GM18868 (cell line): ENCODE measurements around the gene CFAP99.
A peak's percentile ranks its signal among the peaks of the same experiment; 100 is the strongest.

Experiments used
- ATAC-seq: cut with Tn5 transposase; IDR thresholded peaks from one replicate; pipeline ENCODE4 v1.9.1; 2021; ENCODE audit warnings: mild to moderate bottlenecking, moderate library complexity; ENCODE audit not compliant: unreplicated experiment

Gene CFAP99

DNA sequence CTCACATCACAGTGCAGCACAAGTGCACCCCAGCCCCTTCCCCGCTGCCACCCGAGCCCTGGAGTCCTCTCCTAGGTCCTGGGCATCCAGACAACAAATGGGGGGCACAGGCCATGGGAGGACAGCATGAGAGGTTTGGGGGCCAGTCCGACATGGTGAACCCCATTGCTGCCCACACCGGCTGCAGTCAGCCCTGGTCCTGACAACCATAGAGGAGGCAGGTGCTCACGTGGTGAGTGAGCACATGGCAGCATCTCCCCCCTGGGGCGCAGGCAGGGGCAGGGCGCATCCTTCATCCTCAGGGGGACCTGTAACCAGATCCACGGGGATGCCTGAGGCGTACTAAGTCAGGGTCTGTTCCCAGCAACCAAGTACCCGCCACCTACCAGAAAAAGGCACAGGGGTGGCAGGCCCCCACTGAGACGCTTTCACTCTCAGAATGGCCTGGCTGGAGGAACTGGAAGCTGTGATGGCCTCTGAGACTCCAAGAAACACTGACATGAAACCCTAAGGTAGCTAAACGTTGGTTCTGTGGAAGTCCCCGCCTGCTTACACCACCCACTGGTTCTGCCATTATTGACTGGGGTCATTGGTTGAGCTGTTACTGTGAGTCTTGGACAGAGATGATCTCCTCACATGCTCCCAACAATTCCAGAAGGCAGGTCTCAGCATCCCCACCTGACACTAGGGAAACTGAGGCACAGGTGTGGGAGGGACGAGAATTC, 6.8 kb upstream of the CFAP99 start:
- ATAC-seq = peak; percentile 37

DNA sequence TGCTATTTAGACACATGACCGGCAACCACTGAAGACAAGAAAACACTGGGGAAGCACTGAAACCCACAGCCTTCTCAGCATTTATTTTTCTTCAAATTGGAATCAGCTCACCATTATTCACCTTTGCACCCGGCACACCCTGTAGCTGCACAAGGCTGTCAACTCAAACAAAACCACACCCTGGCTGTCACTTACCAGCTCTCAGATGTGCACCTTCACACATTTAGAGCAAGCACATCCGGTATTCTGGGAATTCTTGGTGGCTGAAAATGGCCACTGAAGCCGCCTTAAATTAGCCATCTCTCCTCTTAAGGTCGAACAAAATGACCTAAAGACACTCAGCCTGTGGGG, 6.2 kb upstream of the CFAP99 start:
- peak; percentile 38 for ATAC-seq

DNA sequence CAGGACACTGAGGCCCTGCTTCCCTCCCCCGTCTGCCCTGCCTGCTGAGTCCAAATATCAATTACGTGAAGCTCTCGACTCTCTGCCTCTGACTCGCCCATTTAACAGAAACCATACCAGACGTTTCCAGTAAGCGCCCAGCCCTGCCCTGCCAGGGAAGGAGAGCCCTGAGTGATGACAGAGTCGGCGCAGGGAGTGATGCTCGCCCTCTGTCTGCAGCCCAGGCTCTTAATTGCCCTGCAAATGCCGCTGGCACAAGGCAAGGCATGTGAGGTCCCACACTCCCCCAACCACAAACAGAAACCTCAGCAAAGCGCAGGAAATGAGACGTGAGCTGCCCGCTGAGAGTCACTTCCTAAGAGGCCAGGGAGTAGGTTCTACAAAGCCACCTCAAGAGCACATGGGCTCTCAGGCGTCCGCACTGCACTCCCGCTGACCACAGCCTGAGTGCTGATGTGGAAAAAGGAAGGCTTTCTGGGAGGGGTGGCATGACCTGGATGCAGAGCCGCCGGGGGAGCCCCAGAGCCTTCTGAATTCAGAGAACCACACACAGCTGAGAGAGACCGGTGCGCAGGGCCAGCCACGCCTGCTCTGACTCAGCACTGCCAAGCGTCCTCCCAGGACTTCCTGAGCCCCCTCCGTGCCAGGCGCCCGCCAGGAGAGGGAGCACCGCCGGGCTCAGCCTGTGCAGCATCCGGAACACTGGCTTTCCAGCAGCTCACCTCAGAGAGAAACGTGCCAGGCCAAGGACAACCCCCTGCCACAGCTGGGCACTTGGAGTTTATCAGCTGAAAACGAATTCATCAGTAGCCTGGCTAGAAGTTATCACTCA, 5.7 kb upstream of the CFAP99 start:
- ATAC-seq = peak; percentile 52

DNA sequence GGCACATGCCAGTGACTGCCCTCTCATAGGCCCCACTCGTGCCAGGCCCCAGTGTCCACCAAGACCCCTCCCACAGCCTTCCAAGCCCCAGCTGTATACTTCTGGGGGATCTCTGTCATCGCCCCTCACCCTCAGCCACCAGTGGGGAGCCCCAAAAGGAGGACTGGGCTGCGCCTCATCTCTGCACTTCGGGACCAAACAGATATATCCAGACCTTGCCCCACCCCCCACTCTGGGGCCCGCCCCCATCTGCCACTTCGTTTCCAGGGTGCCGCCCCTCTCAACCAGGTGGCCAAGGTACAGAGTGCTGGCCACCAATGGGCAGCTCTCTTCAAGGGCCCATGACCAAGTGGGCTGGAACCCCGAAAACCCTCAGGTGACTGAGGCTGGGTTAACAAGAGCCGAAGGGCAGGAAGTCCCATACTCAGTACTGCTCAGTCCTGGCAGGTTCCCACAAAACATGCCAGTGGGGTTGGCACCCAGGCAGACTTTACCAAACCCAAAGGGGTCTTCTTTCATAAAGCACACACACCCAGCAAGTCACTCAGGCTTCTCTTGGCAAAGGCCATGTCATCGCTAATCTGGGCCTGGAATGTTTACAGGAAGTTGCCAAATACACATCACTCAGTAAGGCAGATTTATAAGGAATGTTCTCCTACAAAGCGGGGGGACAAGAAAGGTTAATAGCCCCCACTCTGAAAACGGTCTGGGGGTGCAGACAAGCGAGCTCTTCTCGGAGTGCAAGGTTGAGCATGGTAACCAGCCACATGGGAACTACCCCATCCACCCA, 4.7 kb upstream of the CFAP99 start:
- ATAC-seq = no peak

DNA sequence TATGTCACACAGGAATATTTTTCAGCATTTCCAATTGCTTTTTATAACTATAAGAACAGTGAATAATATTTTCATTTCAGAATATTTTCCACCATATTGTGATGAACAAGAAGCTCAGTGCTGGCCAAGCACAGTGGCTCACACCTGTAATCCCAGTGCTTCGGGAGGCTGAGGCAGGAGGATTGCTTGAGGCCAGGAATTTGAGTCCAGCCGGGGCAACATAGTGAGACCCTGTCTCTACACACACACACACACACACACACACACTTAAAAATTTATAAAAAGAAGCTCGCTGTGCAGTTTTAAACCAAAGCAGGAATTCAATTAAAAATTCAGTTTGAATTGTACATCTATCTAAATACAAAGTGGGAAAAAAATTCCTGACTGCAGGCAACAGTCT, 3.5 kb upstream of the CFAP99 start:
- ATAC-seq = no peak

DNA sequence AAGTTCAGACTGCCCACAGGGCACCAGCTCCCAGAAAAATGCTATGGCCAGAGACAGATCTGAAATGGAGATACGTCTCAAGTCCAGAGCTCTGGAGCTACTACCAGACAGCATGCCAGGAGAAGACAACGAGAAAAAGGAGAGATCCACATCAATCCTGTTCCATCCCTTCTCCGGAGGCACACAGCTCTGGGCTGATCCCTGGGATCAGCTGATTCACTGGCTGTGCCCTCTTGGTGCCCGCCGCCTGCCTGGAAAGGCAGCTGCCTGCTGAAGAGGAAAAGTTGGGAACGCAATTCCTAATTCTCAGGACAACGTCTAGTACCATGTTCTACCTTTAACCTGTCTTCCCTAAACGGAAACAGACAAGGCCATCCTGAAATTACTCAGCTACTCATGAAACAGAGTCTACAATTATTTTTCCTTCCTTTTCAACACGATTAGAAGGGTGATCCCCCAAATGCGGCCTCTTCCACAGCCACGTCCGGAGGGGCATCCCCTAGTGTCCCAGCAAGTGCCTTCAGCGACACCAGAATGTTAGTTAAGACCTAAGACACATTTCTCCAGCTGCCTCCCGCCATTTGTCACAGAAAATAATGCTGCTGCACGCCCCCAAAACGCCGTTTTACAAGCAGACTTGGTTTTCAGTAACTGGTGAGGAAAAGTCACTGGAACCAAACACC, 2.7 kb upstream of the CFAP99 start:
- ATAC-seq = no peak

DNA sequence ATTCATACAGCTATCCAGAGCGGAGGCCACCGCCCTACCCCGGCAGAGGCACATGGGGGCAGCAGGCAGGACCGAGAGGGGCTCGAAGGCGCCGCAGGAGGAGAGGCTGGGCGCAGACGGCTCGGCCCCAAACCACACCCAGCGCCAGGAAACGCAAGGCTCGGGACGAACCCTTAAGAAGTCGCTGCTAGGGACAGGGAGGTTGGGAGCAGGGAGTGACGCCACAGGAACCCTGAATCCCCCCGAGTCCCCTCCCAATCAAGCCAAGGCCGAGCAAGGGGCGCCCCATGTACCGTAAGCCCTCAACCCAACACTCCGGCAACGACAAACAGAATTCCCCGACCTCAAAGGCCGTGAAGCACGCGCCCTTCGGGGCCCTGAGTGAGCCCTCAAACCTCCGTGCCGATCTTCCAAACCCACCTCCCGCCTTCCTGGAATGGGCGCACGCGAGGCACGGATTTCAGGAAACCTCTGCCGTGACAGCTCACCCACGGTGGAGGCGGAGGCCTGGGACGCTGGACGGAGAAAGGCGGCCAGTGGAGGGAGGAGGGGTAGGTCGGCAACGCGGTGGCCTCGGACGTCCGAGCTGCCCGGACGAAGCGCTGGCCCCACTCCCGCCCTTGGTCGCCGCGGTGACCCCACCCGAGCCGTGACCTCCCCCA, 2.1 kb upstream of the CFAP99 start:
- no peak for ATAC-seq

DNA sequence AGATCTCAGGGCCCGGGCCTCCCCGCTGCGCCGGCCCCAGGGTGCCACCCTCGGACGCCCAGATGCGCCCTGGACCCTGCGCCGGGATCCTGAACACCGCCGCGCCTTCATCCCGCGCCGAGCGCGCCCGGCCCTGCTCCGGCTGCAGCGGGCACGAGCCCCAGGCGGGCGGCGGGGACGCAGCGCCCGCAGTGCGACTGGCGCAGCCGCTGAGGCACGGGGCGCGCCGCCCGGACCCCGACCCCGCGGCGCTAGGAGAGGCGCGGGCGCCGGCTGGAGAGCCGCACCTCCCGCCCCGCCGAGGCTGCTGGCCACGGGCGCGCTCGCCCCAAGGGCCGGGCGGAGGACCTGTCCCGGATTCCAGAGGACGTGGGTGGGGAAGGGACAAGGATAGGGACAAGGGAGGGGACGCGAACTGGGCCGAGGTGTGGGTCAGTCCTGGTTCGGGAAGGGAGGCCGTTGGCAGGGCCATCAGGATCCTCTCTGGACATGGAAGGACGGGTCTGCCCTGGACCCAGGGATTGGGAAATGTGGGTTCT, 1.5 kb upstream of the CFAP99 start:
- no peak for ATAC-seq

DNA sequence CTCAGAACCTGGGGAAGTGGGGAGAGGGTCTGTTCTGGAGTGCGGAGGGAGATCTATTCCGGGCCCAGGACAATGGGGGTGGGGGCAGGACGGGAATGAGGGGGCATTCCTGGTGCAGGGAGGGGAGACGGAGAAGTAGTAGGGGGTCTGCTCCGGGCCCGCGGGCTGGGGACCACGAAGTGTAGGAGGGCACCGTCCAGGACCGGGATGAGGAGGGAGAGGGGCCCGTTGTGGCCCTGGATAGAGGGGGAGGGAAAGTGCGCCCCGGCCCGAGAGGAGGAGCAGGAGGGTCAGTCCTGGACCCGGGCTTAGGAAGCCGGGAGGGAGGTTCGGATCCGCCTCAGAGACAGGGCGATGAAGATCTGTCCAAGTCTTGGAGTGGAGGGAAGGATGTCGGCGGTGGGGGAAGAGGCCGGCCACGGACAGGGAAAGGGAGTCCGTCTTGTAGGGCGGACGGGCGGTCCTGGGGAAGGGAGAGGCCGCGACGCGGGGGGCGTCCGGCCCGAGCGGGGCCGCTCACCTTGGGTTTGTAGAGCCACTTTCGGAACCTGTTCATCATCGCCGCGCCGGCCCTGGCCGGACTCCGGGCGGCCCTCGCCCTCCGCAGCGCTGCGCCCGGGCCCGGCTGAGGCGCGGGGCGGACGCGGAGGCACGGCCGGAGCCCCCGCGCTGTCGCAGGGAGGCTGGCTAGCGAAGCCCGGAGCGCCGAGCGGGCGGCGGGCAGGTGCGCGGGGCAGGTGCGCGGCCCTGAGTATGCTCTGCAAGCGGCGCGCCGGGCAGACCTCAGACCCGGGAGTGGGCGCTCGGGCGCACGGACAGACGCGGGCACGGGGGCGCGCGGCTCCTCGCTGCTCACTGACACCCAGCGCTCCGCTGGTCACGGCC, 748 bp upstream of the CFAP99 start, which contains the start of gene ZFYVE28:
Gene ZFYVE28 (minus strand): TSS at position 881 of the 885 bp plus-strand sequence. CDS start 322 bp downstream, at position 559.
- ATAC-seq = peak; percentile 34

DNA sequence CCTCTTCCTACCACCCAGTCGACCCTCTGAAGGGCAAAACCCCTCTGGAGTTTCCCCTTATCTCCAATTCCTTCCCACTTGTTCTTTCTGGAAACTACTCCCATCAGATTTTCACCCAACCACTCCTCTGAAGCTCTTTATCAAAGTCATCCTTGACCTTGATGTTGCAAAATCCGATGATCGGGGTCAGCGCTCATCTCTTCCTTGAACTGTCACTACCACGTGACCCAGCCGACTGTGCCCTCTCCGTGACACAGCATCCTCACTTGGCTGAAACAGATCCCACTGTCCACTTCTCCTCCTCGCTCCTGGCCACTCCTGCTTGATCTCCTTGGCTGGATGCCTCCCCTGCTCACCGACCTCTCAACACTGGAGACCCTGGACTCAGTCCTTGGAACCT, 1.1 kb downstream of the CFAP99 start:
- ATAC-seq = no peak

DNA sequence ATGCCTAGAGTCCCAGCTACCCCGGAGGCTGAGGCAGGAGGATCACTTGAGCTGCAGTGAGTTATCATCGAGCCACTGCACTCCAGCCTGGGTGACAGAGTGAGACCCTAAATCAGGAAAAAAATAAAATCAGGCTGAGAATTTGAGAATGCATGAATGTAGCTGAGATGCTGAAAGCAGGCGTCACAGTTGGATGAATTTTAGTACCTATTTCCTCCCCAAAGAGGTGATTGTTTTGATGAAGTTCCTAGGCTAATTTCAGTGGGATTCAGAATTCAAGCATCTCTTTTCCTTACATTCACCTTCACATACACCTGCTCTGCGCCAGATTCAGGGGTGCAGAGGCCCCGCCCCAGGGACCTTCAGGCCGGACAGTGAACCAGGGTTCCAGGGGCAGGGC, 3.2 kb downstream of the CFAP99 start:
- no peak for ATAC-seq

DNA sequence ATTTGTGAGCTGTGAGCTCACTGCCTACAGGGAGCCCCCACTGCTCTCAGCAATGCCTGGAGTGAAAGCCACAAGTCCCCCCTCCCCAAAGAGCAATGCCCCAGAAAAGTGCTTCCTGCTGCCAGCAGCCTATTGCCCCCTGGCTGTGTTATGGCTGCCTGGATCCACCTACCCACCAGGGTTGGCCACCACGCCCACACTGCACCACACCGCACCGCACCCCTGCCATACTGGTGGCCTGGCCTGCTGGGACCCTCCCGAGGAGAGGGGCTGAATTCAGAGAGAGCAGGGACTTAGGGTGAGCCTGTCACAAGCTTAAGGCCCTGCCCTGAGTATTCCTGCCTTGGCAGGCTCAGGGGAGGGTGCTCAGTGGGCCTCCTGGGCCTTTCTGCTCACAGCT, 4.3 kb downstream of the CFAP99 start:
- no peak for ATAC-seq

DNA sequence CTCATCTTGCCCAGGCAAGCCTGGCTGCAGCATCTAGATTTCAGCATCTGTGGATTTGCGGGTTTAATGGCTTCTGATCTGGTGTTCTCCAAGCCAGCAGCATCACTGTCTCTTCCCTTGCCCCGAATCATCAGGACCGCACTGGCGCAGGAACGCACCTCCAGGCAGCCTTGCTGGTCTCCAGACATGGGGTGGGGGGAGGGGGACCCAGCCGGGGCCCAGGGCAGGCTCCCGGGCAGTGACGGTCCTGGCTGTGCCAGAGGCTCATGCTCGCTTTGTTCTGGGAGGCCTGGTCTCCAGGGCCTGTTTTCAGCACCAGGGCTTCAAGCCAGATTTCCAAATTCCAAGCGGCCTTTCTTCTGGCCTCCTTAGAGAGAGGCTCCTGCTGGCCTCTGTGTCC, 4.9 kb downstream of the CFAP99 start:
- no peak for ATAC-seq

DNA sequence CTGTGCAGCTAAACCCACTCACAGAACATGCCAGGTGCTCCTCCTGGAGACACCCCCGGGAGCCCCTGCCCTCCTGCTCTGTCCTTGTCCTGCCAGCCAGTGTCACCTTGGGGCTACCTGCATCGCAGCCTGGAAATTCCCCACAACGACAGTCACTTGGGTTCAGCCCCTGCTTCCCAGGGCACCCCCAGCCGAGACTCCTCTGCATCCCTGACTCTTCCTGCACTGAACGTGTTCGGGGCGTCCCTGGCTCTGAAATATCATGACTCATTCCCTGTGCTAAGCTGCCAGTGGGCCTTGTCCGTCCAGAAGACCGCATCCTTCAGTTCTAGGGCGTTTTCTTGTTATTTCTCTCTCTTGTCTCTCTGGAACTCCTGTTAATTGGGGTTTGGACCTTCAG, 5.8 kb downstream of the CFAP99 start:
- ATAC-seq = no peak

DNA sequence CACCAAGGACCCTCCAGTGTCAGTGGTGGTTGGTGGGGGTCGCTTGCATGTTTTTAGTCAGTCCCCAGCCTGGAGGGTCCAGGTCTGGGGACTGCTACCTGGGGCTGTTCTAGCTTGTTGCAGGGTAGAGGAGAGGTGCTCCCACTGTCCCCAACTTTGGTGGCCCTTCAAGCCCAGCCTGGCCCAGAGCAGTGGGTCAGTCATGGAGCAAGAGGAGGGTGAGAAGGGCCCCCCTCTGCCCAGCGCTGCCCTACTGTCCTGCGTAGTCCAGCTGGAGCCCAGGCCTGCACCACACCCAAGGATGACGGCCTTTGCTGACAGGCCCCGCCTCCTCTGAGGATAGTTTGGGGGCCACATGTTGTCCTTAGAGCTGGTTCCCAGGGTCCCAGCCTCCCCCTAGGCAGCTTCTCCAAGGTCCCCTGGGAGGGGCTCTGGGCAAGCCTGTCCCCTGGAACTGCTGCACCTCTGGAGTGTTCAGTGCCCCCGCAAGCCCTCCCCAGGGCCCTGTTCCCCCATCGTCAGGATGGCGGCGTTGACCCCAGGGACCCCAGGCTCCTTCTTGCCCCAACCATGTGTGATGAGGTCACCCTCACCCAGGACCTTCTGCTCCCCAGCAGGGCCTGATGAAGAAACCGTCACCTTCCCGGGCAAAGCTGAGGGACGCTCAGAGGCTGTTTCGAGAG, 6.8 kb downstream of the CFAP99 start:
- no peak for ATAC-seq

DNA sequence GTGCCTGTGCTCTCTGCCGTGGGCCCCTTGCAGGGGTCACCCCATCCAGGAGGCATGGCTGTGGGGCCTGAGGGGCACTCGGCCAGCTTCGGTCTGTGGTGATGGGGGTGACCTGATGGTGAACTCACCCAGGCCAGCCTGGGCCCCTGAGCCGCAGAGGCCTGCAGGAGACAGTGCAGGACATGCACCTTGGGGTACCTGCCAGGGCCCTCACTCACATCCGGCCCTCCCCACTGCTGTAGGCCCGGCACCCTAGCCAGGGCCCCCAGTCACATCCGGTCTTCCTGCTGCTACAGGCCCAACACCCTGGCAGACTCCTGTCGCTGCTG, 7.3 kb downstream of the CFAP99 start:
- no peak for ATAC-seq

DNA sequence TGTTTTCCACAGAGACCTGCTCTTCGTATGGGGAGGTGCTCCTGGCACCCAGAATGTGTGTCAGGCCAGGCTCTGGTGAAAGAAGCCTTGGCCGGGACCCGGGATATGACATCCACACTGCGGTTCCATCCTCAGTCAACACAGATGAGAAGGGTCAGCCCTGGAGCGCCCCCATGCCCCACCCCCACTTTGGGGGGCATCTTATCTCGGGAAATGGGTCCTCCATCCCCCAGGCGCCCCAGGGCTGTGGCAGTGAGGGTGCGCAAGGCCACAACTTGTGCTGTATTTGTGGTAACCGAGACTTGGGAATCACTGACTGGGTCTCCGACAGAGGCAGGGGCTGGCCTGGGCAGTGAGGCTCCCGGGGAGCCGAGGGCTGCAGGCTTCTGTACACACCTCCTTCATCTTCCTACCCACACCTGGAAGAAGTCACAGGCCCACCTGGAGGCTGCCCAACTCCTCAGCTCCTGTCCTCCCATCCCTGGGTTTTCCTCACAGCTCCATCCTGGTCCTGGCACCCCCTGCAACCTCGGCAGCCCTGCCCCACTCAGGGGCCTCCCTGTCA, 8.0 kb downstream of the CFAP99 start:
- no peak for ATAC-seq
